GM18858 (cell line): Measurements from ENCODE around the gene DCC.

ENCODE experiments used
- ATAC-seq: cut with Tn5 transposase; IDR thresholded peaks from one replicate; pipeline ENCODE4 v1.9.1; 2021; ENCODE audit not compliant: unreplicated experiment

DCC gene

GRCh38 chr18:52339891-52340371 lies at the start of gene DCC:
TSS of gene DCC (plus strand) at chr18:52340197. CDS start at chr18:52340788, 591 bp downstream.
- no peak for ATAC-seq

GRCh38 chr18:52310651-52311050 lies 29.3 kb upstream of the DCC start:
- no peak for ATAC-seq

GRCh38 chr18:52311331-52311730 lies 28.7 kb upstream of the DCC start:
- no peak for ATAC-seq

GRCh38 chr18:52312346-52312745 lies 27.7 kb upstream of the DCC start:
- no peak for ATAC-seq

GRCh38 chr18:52313213-52313612 lies 26.8 kb upstream of the DCC start:
- ATAC-seq = no peak

GRCh38 chr18:52319424-52319983 lies 20.5 kb upstream of the DCC start:
- ATAC-seq = no peak

- ATAC-seq = no peak
Measured at GRCh38 chr18:52322307-52322706, 17.7 kb upstream of the DCC start.

- ATAC-seq = no peak
Measured at GRCh38 chr18:52323802-52324201, 16.2 kb upstream of the DCC start.

- no peak for ATAC-seq
Measured at GRCh38 chr18:52325997-52326396, 14.0 kb upstream of the DCC start.

GRCh38 chr18:52333860-52334259 lies 6.1 kb upstream of the DCC start:
- ATAC-seq = no peak

- ATAC-seq = no peak
Measured at GRCh38 chr18:52334307-52334706, 5.7 kb upstream of the DCC start.

- no peak for ATAC-seq
Measured at GRCh38 chr18:52334896-52335295, 5.1 kb upstream of the DCC start.

- no peak for ATAC-seq
Measured at GRCh38 chr18:52337276-52337675, 2.7 kb upstream of the DCC start.

GRCh38 chr18:52340406-52341102 lies 557 bp downstream of the DCC start:
- ATAC-seq = no peak

- ATAC-seq = no peak
Measured at GRCh38 chr18:52341103-52341432, 1.1 kb downstream of the DCC start.

- no peak for ATAC-seq
Measured at GRCh38 chr18:52341608-52342381, 1.8 kb downstream of the DCC start.

- no peak for ATAC-seq
Measured at GRCh38 chr18:52342456-52342855, 2.5 kb downstream of the DCC start.

- ATAC-seq = no peak
Measured at GRCh38 chr18:52343138-52343537, 3.1 kb downstream of the DCC start.

GRCh38 chr18:52343731-52344340 lies 3.8 kb downstream of the DCC start:
- ATAC-seq = no peak

- ATAC-seq = no peak
Measured at GRCh38 chr18:52344881-52345280, 4.9 kb downstream of the DCC start.

- no peak for ATAC-seq
Measured at GRCh38 chr18:52345428-52345827, 5.4 kb downstream of the DCC start.

GRCh38 chr18:52348209-52348608 lies 8.2 kb downstream of the DCC start:
- ATAC-seq = no peak
